ENCODE data around the gene CDK10. TPM values are rescaled to one million over a fixed set of nuclear protein-coding genes. Genes with fewer than 3 reads are reported as not detected.
A peak's percentile ranks its signal among the peaks of the same experiment; 100 is the strongest.

Gene CDK10
- total RNA-seq, result 115 to 130 TPM (median 122 TPM) in 3 replicates

GRCh38 chr16:89686520-89687091, at the start of gene CDK10:
TSS of gene CDK10 (plus strand) at chr16:89686689. CDS start at chr16:89686711, 22 bp downstream.
- peaks cover 9% of the 10 kb centered on the region for H3K9me3 Mint-ChIP-seq

GRCh38 chr16:89637379-89637778, 49.1 kb upstream of the CDK10 start:
- H3K4me3 Mint-ChIP-seq, result no peak overlapping the region
- no peak for TF ChIP-seq CTCF (IDR thresholded peaks at IDR 0.05; ENCODE audit: unreplicated experiment)
- H3K4me1 Mint-ChIP-seq, result peaks cover 7% of the 10 kb centered on the region

More at GRCh38 chr16:89686520-89687091, at the start of gene CDK10:
- no peaks in the 10 kb centered on the region for H3K27me3 Mint-ChIP-seq (ENCODE audit: low read depth)
- H3K36me3 Mint-ChIP-seq, result peaks cover 37% of the 10 kb centered on the region
- peaks cover 12% of the 10 kb centered on the region for H3K4me1 Mint-ChIP-seq
- TF ChIP-seq CTCF (IDR thresholded peaks at IDR 0.05; ENCODE audit: unreplicated experiment), result no peak
- H3K4me3 Mint-ChIP-seq, result peak within 1 kb of the TSS; percentile 89
- DNase-seq (ENCODE audit: low spot score in 2 of 2, unreplicated experiment in 2 of 2), result peak; percentile 82 to 98
- peak within 1 kb of the TSS; percentile 94 for H3K27ac Mint-ChIP-seq

GRCh38 chr16:89638455-89638854, 48.0 kb upstream of the CDK10 start:
- TF ChIP-seq CTCF (IDR thresholded peaks at IDR 0.05; ENCODE audit: unreplicated experiment), result no peak
- no peak overlapping the region for H3K27ac Mint-ChIP-seq
- H3K9me3 Mint-ChIP-seq, result no peaks in the 10 kb centered on the region
- peaks cover 7% of the 10 kb centered on the region for H3K4me1 Mint-ChIP-seq
- H3K4me3 Mint-ChIP-seq, result no peak overlapping the region
- peaks cover 27% of the 10 kb centered on the region for H3K27me3 Mint-ChIP-seq (ENCODE audit: low read depth)
- no peaks in the 10 kb centered on the region for H3K36me3 Mint-ChIP-seq
- no peak for DNase-seq (ENCODE audit: low spot score in 2 of 2, unreplicated experiment in 2 of 2)

More at GRCh38 chr16:89637379-89637778, 49.1 kb upstream of the CDK10 start:
- Mint-ChIP-seq H3K36me3 (no peaks in the 10 kb centered on the region), H3K27ac (no peak overlapping the region), H3K9me3 (no peaks in the 10 kb centered on the region), H3K27me3 (ENCODE audit: low read depth) (peaks cover 35% of the 10 kb centered on the region)
- no peak for DNase-seq (ENCODE audit: low spot score in 2 of 2, unreplicated experiment in 2 of 2)

GRCh38 chr16:89639385-89639784, 47.1 kb upstream of the CDK10 start:
- Mint-ChIP-seq H3K9me3 (no peaks in the 10 kb centered on the region), H3K36me3 (no peaks in the 10 kb centered on the region), H3K27ac (no peak overlapping the region), H3K4me1 (peaks cover 7% of the 10 kb centered on the region), H3K27me3 (ENCODE audit: low read depth) (peaks cover 18% of the 10 kb centered on the region), H3K4me3 (no peak overlapping the region)
- DNase-seq (ENCODE audit: low spot score in 2 of 2, unreplicated experiment in 2 of 2), result no peak
- TF ChIP-seq CTCF (IDR thresholded peaks at IDR 0.05; ENCODE audit: unreplicated experiment), result no peak

GRCh38 chr16:89641458-89642119, 44.9 kb upstream of the CDK10 start:
- no peaks in the 10 kb centered on the region for H3K9me3 Mint-ChIP-seq
- peaks cover 10% of the 10 kb centered on the region for H3K36me3 Mint-ChIP-seq

More at GRCh38 chr16:89641458-89642119, 44.9 kb upstream of the CDK10 start:
- no peak for DNase-seq (ENCODE audit: low spot score in 2 of 2, unreplicated experiment in 2 of 2)
- H3K4me3 Mint-ChIP-seq, result no peak overlapping the region
- no peak overlapping the region for H3K27ac Mint-ChIP-seq
- no peak for TF ChIP-seq CTCF (IDR thresholded peaks at IDR 0.05; ENCODE audit: unreplicated experiment)
- peaks cover 3% of the 10 kb centered on the region for H3K27me3 Mint-ChIP-seq (ENCODE audit: low read depth)
- peaks cover 7% of the 10 kb centered on the region for H3K4me1 Mint-ChIP-seq
